Upper lobe of left lung (tissue), 6 donors: ENCODE measurements around the gene DRAXIN. TPM values are rescaled to one million over a fixed set of nuclear protein-coding genes. Genes with fewer than 3 reads are reported as not detected.

Source experiments
- ATAC-seq, 2 donors: fragments of 200-7000 bp; cut with Tn5 transposase; one replicate each; pipeline ENCODE4 v1.9.1; 2022; ENCODE audit warnings: mild to moderate bottlenecking in 2 of 2, moderate library complexity in 2 of 2; ENCODE audit not compliant: low FRiP score in 2 of 2
- DNase-seq, 2 donors: peaks; one replicate each; pipeline ENCODE4 v3.0.0-alpha.2; 2019 to 2020
- H3K27ac ChIP-seq, 4 donors: fragments of 200-600 bp; sonication (generic); one replicate each; pipeline ENCODE4 v1.5.1; 2016 to 2019
- H3K27me3 ChIP-seq, 4 donors: fragments of 200-600 bp; sonication (generic); one replicate each; pipeline ENCODE4 v1.5.1; 2017 to 2019
- H3K36me3 ChIP-seq, 4 donors: fragments of 200-600 bp; sonication (generic); one replicate each; pipeline ENCODE4 v1.5.1; 2016 to 2019
- H3K4me1 ChIP-seq, 4 donors: fragments of 200-600 bp; sonication (generic); one replicate each; pipeline ENCODE4 v1.5.1; 2018 to 2019
- H3K4me3 ChIP-seq, 4 donors: fragments of 200-600 bp; sonication (generic); one replicate each; pipeline ENCODE4 v1.5.1; 2017 to 2019; ENCODE audit warnings: mild to moderate bottlenecking in 2 of 4, moderate library complexity in 1 of 4
- H3K9me3 ChIP-seq, 4 donors: fragments of 200-600 bp; sonication (generic); one replicate each; pipeline ENCODE4 v1.5.1; 2018 to 2019
- EP300 ChIP-seq, 4 donors: sonication (generic); formaldehyde crosslinking; IDR thresholded peaks; one replicate each; pipeline ENCODE4 v1.5.1; 2017; ENCODE audit warnings: antibody characterized with exemption in 4 of 4, control low read depth in 2 of 4
- POLR2A ChIP-seq, 4 donors: fragments of 450-650 bp; IDR thresholded peaks; one replicate each; pipeline ENCODE4 v1.5.1; 2016 to 2017; ENCODE audit warnings: antibody characterized with exemption in 4 of 4, mild to moderate bottlenecking in 2 of 4
- POLR2AphosphoS5 ChIP-seq, 2 donors: sonication (generic); formaldehyde crosslinking; IDR thresholded peaks; one replicate each; pipeline ENCODE4 v1.5.1; 2017; ENCODE audit warnings: antibody characterized with exemption in 2 of 2
- WGBS, 2 donors: methylation state at CpG; one replicate each; pipeline ENCODE4 v1.1.5; 2017 to 2018; 5-methylcytosine and 5-hydroxymethylcytosine counted together
- total RNA-seq, 6 donors: library from RNA; depleted of rRNA in 4 of 6; stranded (reverse); fragments of >200 nt in 4 of 6; gene quantifications; one replicate each; pipeline versions ENCODE4 v1.1.0 to v1.2.1, GENCODE V29; 2016 to 2021
- TF ChIP-seq, protein P1 (sequence below), 6 experiments: fragments of 450-650 bp in 4 of 6; fragments of 200-600 bp in 2 of 6; sonication (generic) in 2 of 6; IDR thresholded peaks; one replicate each; pipeline ENCODE4 v1.5.1; 2016 to 2019; ENCODE audit warnings: antibody characterized with exemption in 6 of 6
- donor health status: DM: no; HTN: no; CAD: no; lungs with moderate emphysema.
- donor health status: DM: no; HTN: yes; CAD: no; lungs with severe emphysema.

DRAXIN gene
- total RNA-seq, 6 donors from 2014 or later: 0.11 to 0.17 TPM; not detected in 4

DNA sequence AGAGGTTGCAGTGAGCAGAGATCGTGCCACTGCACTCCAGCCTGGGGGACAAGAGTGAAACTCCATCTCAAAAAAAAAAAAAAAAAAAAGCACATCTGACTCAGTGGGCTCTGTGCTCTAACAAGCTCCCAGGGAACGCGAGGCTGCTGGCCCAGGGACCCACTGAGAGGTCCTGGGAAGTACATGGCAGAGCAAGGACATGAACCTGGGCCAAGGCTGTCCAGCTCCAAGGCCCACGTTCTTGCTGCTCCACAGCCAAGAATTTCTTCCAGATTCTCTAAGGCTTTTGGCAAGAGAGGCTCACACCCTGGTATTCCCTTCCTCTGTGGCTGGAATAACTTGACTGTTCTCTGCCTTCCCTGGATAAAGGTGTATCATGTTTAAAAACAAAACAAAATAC lies 29.0 kb downstream of the DRAXIN start:
- TF ChIP-seq POLR2A (IDR thresholded peaks at IDR 0.05) (no peak), POLR2AphosphoS5 (IDR thresholded peaks at IDR 0.05) (no peak), EP300 (IDR thresholded peaks at IDR 0.05) (no peak)
- TF ChIP-seq, protein P1, sequence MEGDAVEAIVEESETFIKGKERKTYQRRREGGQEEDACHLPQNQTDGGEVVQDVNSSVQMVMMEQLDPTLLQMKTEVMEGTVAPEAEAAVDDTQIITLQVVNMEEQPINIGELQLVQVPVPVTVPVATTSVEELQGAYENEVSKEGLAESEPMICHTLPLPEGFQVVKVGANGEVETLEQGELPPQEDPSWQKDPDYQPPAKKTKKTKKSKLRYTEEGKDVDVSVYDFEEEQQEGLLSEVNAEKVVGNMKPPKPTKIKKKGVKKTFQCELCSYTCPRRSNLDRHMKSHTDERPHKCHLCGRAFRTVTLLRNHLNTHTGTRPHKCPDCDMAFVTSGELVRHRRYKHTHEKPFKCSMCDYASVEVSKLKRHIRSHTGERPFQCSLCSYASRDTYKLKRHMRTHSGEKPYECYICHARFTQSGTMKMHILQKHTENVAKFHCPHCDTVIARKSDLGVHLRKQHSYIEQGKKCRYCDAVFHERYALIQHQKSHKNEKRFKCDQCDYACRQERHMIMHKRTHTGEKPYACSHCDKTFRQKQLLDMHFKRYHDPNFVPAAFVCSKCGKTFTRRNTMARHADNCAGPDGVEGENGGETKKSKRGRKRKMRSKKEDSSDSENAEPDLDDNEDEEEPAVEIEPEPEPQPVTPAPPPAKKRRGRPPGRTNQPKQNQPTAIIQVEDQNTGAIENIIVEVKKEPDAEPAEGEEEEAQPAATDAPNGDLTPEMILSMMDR (IDR thresholded peaks at IDR 0.05): no peak
- Histone ChIP-seq H3K9me3 (no peaks in the 10 kb centered on the region), H3K27ac (peak overlapping the region in 1 of 4 donors; percentile 82), H3K36me3 (no peaks in the 10 kb centered on the region), H3K4me3 (no peak overlapping the region), H3K4me1 (peaks cover 8 to 25% (median 10%) of the 10 kb centered on the region in 4 donors), H3K27me3 (no peaks in the 10 kb centered on the region)
- WGBS, 2 donors: 73 to 75% methylated on average over 4 of the region's 4 CpGs
- ATAC-seq (no peak), DNase-seq (no peak)

DNA sequence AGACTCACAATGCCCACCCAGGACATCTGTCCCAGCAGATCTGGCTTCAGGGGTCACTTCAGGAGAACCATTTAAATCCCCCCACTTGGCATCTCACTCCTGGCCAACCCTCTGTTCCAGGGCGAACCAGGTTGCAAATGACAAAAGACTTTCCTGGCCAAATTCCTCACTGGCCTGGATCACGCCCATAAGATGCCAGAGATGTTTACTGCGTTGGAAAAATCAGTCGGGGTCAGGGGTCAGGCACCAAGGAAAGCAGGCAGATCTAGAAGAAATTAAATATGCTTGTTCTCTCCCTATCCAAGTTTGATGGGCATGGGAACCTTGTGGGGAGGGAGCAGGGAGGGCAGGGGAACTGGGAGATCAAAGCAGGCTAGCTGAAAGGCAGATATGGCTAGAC lies 29.8 kb downstream of the DRAXIN start:
- Histone ChIP-seq H3K4me1 (peaks cover 8 to 25% (median 10%) of the 10 kb centered on the region in 4 donors), H3K9me3 (no peaks in the 10 kb centered on the region), H3K27ac (no peak overlapping the region), H3K4me3 (no peak overlapping the region), H3K36me3 (no peaks in the 10 kb centered on the region), H3K27me3 (no peaks in the 10 kb centered on the region)
- TF ChIP-seq POLR2AphosphoS5 (IDR thresholded peaks at IDR 0.05) (no peak), EP300 (IDR thresholded peaks at IDR 0.05) (no peak)
- 74 to 83% methylated on average over 4 of the region's 4 CpGs for WGBS, 2 donors
- ATAC-seq: no peak
- no peak for DNase-seq

DNA sequence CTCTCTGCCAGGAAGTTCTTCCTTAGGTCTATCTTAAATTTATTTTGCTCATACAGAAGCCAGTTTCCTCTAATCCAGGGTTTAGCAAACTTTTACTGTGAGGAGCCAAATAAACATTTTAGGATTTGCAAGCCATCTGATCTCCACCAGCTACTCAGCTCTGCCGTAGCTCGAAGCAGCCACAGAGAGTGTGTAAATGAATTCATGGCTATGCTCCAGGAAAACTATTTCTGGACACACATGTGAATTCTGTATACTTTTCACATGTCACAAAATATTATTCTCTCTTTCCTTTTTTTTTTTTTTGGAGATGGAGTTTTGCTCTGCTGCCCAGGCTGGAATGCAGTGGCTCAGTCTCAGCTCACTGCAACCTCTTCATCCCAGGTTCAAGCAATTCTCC lies 31.0 kb downstream of the DRAXIN start:
- WGBS, 2 donors: 60 to 66% methylated on average over 2 of the region's 2 CpGs
- TF ChIP-seq POLR2AphosphoS5 (IDR thresholded peaks at IDR 0.05): no peak
- Histone ChIP-seq H3K4me1 (peaks cover 8 to 25% (median 10%) of the 10 kb centered on the region in 4 donors), H3K9me3 (no peaks in the 10 kb centered on the region), H3K27me3 (no peaks in the 10 kb centered on the region), H3K36me3 (no peaks in the 10 kb centered on the region), H3K27ac (no peak overlapping the region), H3K4me3 (no peak overlapping the region)
- DNase-seq (no peak), ATAC-seq (no peak)

DNA sequence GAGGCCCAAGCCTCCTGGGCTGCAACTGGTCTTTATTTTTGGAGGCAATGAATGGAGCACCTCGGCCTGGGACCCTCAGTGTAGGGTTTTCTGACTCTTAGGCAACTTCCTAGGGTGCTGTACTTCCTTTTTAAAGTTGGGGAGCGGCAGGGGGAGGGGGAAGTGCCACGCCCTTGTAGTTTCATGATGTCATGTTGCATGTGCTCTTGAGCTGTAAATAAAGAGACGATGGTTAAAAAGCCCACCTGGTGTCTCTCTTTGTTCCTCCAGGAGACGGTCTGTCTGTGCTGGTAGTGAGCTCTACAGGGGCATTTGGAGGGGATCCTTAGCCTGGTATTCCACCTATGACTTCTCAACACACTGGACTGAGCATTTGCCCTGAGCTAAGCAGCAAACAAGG lies 34.1 kb downstream of the DRAXIN start:
- TF ChIP-seq, protein P1 (IDR thresholded peaks at IDR 0.05): no peak
- no peak for TF ChIP-seq POLR2A (IDR thresholded peaks at IDR 0.05)
- no peak for TF ChIP-seq POLR2AphosphoS5 (IDR thresholded peaks at IDR 0.05)
- TF ChIP-seq EP300 (IDR thresholded peaks at IDR 0.05): no peak
- Histone ChIP-seq H3K27ac (peak overlapping the region in 2 of 4 donors; percentile 63 to 71), H3K36me3 (no peaks in the 10 kb centered on the region), H3K9me3 (no peaks in the 10 kb centered on the region), H3K4me1 (peaks cover 17 to 24% (median 18%) of the 10 kb centered on the region in 4 donors), H3K4me3 (no peak overlapping the region), H3K27me3 (no peaks in the 10 kb centered on the region)
- no peak for ATAC-seq
- peak in 1 of 2 donors; percentile 59 for DNase-seq
- WGBS, 2 donors: 54 to 64% methylated on average over 5 of the region's 5 CpGs

DNA sequence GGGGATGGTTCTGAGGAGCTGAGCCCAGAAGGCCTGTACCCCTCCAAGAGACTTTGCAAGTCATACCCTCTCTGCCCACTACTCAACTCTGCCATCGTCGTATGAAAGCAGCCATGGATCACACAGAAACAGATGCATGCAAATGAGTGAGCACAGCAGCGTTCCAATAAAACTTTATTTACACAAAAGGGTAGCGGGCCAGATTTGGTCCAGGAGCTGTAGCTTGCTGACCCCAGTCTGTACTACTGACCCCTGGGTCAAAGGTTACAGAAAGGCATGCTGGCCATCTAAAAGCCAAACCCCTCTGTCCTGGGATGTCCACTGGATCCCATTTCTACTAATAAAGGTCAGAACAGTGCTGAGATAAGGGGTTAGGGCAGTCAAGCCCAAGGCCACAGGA lies 35.6 kb downstream of the DRAXIN start:
- Histone ChIP-seq H3K27me3 (no peaks in the 10 kb centered on the region), H3K4me3 (no peak overlapping the region), H3K4me1 (peaks cover 30 to 34% (median 32%) of the 10 kb centered on the region in 4 donors), H3K27ac (no peak overlapping the region), H3K9me3 (no peaks in the 10 kb centered on the region), H3K36me3 (no peaks in the 10 kb centered on the region)
- DNase-seq: no peak
- 96% methylated on average over 4 of the region's 4 CpGs for WGBS, 2 donors
- no peak for ATAC-seq
- TF ChIP-seq EP300 (IDR thresholded peaks at IDR 0.05) (no peak), POLR2AphosphoS5 (IDR thresholded peaks at IDR 0.05) (no peak)

DNA sequence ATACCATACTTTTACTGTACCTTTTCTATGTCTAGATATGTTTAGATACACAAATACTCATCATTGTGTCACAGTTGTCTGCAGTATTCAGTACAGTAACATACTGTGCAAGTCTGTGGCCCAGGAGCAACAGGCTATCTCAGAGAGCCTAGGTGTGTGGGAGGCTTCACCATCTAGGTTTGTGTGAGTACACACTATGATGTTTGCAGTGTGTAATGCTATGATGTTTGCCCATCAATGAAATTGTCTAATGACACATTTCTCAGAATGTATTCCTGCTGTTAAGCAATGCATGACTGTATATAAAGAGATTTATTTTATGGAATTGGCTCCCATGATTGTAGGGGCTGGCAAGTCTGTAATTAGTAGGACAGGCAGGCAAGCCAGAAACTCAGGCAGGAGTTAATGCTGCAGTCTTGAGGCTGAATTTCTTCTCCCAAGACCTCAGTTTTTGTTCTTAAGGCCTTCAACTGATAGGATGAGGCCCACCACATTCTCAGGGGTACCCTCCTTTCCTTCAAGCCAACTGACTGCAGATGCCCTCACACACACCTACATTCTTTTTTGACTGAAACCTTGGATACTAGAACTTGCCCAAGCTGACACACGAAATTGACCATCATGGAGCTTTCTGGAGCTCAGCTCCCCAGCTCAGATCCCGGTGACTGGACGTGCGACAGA lies 36.8 kb downstream of the DRAXIN start:
- TF ChIP-seq POLR2AphosphoS5 (IDR thresholded peaks at IDR 0.05) (no peak), EP300 (IDR thresholded peaks at IDR 0.05) (no peak), POLR2A (IDR thresholded peaks at IDR 0.05) (no peak)
- TF ChIP-seq, protein P1 (IDR thresholded peaks at IDR 0.05): no peak
- Histone ChIP-seq H3K27me3 (no peaks in the 10 kb centered on the region), H3K27ac (peak overlapping the region in 1 of 4 donors; percentile 86), H3K4me3 (no peak overlapping the region), H3K36me3 (no peaks in the 10 kb centered on the region), H3K9me3 (no peaks in the 10 kb centered on the region), H3K4me1 (peaks cover 39 to 45% (median 43%) of the 10 kb centered on the region in 4 donors)
- no peak for ATAC-seq
- no peak for DNase-seq
- WGBS, 2 donors: 96% methylated on average over 4 of the region's 4 CpGs; no CpG with 5 or more reads in 1 of the 2 donors
